ENCODE data around the gene TM9SF1.

DNA sequence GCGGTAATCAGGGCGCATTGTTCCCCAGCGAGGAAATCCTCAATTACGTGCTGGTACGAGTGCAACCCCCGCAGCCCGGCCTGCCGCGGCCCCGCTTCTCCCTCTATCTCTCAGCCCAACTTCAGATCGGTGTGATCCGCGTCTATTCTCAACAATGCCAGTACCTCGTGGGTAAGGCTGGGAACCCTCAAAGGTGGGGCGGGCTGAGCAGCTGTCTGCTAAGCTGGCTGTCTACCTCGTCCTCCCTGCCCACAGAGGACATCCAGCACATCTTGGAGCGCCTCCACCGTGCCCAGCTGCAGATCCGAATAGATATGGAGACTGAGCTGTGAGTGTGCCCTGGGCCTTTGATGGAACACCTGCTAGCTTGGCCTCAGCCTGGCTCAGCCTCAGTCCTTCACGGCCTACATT is 22.4 kb downstream of the TM9SF1 start:
- TF ChIP-seq GATA2 (IDR thresholded peaks at IDR 0.05; ENCODE audit: low read depth, low read length) (peak; percentile 50), GATA3 (IDR thresholded peaks at IDR 0.05; ENCODE audit: low read depth, low read length) (no peak)
